Fibroblast of skin of right quadriceps (primary cell): ENCODE results near the gene SERPINE1.
"Not testable (repeated sequence)": the region's sequence is repeated elsewhere in the genome, so short reads cannot be mapped to it uniquely, and the experiment has no call there.

Experiments used
- DNase-seq: peaks from one replicate; pipeline ENCODE4 v3.0.0-alpha.2; 2013

Gene SERPINE1

GRCh38 chr7:101125989-101126650 is 784 bp upstream of the SERPINE1 start:
- DNase-seq: peak; percentile 72

GRCh38 chr7:101127460-101128039 is 646 bp downstream of the SERPINE1 start:
- DNase-seq: no peak

GRCh38 chr7:101128040-101128834 is 1.3 kb downstream of the SERPINE1 start:
- no peak for DNase-seq

- DNase-seq: no peak
These were observed 2.8 kb downstream of the SERPINE1 start for GRCh38 chr7:101129603-101130117.

- not testable (repeated sequence) for DNase-seq
These were observed 6.0 kb downstream of the SERPINE1 start for GRCh38 chr7:101132626-101133600.

GRCh38 chr7:101133621-101134398 is 6.9 kb downstream of the SERPINE1 start:
- DNase-seq: peak; percentile 74

GRCh38 chr7:101134399-101134980 is 7.6 kb downstream of the SERPINE1 start:
- peak; percentile 84 for DNase-seq

- no peak for DNase-seq
These were observed 10.8 kb downstream of the SERPINE1 start for GRCh38 chr7:101137651-101138212.

- DNase-seq: peak; percentile 98
These were observed 11.4 kb downstream of the SERPINE1 start for GRCh38 chr7:101138213-101138870.

GRCh38 chr7:101140339-101140699 is 13.4 kb downstream of the SERPINE1 start:
- DNase-seq: no peak

GRCh38 chr7:101140746-101141382 is 14.0 kb downstream of the SERPINE1 start:
- no peak for DNase-seq

GRCh38 chr7:101151908-101152651 is 25.2 kb downstream of the SERPINE1 start:
- no peak for DNase-seq

GRCh38 chr7:101153969-101154692 is 27.2 kb downstream of the SERPINE1 start, which contains the start of gene AP1S1:
AP1S1 (plus strand) TSS chr7:101154476; CDS start chr7:101154515, 39 bp downstream.
- DNase-seq: peak; percentile 96

- DNase-seq: no peak
These were observed 27.8 kb downstream of the SERPINE1 start for GRCh38 chr7:101154693-101155102.

- no peak for DNase-seq
These were observed 28.4 kb downstream of the SERPINE1 start for GRCh38 chr7:101155303-101155702.

- DNase-seq: no peak
These were observed 29.4 kb downstream of the SERPINE1 start for GRCh38 chr7:101156277-101156676.

- no peak for DNase-seq
These were observed 30.1 kb downstream of the SERPINE1 start for GRCh38 chr7:101156866-101157589.
